HG03060 (cell line): ENCODE measurements around the gene ZNF521.
"Not testable (repeated sequence)": the region's sequence is repeated elsewhere in the genome, so short reads cannot be mapped to it uniquely, and the experiment has no call there.

Experiments used
- ATAC-seq: cut with Tn5 transposase; IDR thresholded peaks from one replicate; pipeline ENCODE4 v1.9.1; 2021; ENCODE audit warnings: low read depth, moderate number of reproducible peaks; ENCODE audit not compliant: unreplicated experiment

The ZNF521 gene

DNA sequence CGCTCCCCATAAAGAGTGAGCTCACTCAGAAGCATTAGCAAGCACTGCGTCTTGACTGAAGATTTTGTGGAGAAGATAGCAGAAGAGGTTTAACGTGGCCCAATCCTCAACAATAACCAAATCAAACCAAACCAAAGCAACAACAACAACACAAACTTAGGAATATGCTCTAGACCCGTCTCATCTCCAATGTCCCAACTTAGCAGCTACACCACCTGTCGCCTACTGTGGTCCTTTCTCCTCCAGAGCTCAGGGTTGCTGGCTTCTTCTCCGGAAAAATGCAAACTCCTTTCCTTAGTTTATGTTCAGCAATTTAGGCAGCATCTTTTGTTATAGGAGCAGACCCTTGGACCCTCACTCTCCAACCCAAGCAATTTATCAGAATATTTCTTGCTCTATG is 301.4 kb downstream of the ZNF521 start:
- no peak for ATAC-seq

- ATAC-seq: no peak
Observed at GRCh38 chr18:25047983-25048382, 304.0 kb downstream of the ZNF521 start.

DNA sequence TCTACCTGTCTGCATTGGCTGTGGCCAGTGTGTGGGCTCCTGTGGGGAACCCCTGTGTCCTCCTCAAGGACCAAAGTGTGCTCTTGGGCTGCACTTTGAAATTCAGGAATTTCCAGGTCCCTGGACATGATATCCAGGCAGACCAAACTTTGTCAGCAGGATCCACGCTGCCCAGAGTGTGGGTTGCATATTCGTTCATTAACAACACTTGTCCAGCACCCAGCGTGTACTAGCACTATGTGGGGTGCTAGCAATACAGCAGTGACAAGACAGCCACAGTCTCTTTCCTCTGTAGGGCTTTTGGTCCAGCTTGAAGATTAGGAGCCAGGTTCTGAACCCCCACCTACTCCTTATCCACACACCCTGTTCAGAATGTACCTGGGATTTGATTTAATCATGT is 304.5 kb downstream of the ZNF521 start:
- ATAC-seq: no peak

- no peak for ATAC-seq
Observed at GRCh38 chr18:25044694-25045093, 307.3 kb downstream of the ZNF521 start.

DNA sequence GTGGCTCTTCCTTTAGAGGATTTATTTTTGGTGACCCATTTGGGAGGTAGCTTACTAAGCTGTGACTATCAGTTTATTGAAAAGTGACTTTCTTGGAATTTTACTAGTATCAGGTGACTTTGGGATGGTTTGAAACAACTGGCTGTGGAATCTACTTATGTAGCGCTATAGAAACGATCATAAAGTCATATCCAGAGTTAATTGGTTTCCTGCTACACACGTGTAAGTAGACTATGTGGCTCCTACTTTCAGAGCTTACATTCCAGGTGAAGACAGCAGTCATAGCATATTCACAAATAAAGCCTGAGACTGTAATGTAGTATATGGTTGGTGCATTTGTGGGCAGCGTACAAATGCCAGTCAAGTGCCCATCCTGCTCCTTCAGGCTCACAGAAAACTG is 308.9 kb downstream of the ZNF521 start:
- no peak for ATAC-seq

GRCh38 chr18:25042641-25043051 is 309.3 kb downstream of the ZNF521 start:
- ATAC-seq: no peak

GRCh38 chr18:25039781-25040180 is 312.2 kb downstream of the ZNF521 start:
- ATAC-seq: no peak

DNA sequence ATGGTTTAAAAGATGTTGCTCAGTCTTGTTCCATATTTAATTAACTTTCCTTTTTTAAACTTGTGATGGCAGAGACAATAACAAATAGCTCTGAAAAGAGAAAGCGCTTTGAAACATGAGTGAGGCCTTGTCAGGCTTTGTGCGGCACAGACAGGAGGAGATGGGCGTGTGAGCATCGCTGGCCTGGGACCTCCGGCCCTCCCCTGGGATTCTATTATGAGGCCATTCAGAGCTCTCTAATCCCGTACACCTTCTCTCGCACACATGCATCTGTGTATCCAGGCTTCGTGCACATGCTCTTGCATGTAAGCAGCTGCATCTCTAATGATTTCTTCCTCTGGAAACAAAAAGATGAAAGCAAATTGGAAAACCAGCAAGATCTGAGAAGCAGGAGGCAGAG is 313.7 kb downstream of the ZNF521 start:
- ATAC-seq: no peak

DNA sequence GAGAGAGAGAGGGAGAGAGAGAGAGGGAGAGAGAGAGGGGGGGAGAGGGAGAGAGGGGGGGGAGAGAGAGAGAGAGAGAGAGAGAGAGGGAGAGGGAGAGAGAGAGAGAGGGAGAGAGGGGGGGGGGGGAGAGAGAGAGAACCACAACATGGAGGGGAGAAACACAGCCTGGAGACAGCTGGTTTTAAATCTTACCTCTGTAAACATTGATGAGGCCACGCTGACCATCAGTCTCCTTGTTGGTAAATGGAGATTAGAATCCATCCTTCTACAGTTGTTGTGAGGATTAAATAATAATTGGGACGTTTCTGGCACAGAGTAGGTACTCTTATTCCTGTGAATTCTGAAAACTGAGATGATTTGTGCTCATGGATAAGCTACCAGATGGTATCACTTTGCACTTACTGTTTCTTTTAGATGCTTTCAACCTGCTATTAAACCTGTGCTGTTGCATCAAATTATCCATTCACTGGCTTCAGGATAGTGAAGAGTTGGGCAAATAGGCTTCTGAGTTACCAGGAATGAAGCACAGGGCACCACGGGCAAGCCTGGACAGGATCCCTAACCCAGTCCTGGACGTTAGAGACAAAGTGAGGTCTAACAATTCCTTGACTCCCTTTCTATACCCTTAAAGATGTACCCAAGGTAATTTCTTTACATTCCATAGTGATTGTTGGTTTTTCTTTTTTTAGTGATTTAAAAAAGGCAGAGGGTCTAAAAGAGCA is 318.1 kb downstream of the ZNF521 start:
- no peak for ATAC-seq

DNA sequence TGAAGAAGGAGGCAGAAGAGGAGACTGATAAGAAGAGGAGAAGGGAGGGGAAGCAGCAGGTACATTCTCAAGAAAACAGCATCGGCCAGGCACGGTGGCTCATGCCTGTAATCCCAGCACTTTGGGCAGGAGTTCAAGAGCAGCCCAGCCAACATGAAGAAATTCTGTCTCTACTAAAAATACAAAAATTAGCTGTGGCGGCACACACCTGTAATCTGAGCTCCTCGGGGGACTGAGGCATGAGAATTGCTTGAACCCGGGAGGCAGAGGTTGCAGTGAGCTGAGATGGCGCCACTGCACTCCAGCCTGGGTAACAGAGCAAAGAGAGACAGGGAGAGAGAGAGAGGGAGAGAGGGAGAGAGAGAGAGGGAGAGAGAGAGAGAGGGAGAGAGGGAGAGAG is 318.8 kb downstream of the ZNF521 start:
- ATAC-seq: not testable (repeated sequence)

GRCh38 chr18:25029802-25030201 is 322.2 kb downstream of the ZNF521 start:
- ATAC-seq: no peak

- ATAC-seq: no peak
Observed at GRCh38 chr18:25019931-25020330, 332.0 kb downstream of the ZNF521 start.

DNA sequence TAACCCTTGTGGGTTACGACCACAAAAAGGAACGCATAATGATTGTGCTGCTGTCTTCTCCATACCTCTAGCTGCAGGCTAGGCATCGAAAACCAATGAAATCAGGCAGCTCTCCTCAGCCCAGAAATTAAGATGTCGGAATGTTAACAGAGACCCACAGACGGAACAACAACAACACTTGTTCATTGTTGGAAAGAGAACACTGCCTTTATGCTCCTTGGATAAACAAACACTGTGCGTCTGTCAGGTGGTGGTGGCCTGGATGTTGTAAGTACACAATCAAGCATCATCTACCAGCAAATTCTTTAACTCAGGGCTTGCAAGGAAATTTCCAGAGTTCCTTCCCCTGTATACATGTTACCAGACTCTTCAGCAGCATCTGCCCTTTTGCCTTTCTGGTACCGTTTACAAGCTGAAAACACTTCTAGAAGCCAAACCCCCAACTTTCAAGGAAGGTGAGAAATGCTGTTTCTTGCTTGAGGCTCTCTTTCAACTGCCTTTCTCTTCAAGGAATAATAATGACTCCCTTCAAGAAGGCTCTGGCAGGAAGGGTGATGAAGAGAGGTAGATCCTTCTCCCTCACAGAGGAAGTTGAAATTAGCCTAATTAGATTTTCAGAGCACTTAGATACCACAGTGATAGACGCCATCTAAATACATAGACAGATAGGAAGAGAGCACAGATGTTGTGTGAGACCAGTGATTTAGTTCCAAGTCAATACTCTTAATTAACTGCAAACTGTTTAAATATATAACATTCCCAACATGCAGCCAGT is 332.7 kb downstream of the ZNF521 start:
- no peak for ATAC-seq

DNA sequence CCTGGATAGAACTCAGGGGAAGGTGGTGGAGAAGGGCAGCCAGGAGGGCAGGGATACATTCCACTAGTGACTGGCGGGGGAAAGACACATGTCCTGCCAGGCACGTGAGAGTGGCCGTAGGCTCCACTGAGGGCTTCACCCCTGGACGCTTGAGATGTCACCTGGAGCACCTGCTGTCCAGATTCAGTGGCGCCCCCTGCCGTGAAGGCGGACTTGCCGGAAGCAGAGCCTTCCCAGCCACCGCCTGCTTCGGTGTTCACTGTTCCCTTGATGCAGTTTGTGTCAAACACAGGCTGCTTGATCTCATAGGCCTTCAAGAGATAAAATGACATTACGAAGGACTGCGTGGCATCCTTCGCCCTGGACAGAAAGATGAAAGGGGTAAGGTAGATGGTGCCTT is 335.3 kb downstream of the ZNF521 start:
- no peak for ATAC-seq

DNA sequence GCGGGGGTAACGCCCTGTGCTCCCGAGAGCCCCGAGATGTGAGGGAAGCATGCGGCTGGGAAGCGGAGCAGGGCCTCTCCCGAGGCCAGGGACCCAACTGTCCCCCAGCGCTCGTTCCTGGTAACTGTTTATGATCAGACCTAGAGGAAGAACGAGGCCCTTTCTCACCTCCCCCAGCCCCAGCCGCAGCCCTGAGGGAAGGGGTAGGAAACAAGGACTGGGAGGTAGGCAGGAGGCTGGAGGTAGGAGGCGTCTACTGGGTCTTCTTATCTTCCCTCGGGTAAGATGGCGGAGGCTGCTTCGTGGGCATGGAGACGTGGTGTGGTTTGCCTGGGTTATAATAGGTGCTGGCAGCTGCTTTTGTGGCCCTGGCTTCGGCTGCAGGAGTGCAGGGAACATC is 335.8 kb downstream of the ZNF521 start:
- no peak for ATAC-seq
